ENCODE results near the gene ADGRB3.

GRCh38 chr6:68653706-68654089 lies 18.6 kb downstream of the ADGRB3 start:
- TF ChIP-seq CTCF (IDR thresholded peaks at IDR 0.05) = no peak
- no peak for TF ChIP-seq POLR2A (IDR thresholded peaks at IDR 0.05)
